ENCODE measurements around the gene IL3.

DNA sequence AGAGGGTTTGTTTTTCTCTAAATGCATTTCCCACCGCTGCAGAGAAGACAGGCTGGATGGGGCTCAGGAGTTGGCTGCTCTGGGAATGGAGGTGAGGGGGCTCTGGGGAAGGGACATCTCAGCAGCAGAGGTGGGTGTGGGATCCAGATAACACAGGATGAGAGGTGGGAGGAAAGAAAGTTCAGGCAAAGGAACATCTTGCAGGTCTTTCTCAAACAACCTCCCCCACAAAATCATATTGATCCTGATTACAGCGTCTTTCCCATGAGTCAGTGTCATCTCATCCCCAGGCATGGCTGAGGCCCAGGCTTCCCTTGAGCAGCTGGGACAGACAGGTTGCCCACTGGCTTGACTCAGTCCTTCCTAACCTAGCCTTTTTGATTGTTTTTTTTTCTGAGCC lies 37.7 kb upstream of the IL3 start:
- TF ChIP-seq, protein P1, sequence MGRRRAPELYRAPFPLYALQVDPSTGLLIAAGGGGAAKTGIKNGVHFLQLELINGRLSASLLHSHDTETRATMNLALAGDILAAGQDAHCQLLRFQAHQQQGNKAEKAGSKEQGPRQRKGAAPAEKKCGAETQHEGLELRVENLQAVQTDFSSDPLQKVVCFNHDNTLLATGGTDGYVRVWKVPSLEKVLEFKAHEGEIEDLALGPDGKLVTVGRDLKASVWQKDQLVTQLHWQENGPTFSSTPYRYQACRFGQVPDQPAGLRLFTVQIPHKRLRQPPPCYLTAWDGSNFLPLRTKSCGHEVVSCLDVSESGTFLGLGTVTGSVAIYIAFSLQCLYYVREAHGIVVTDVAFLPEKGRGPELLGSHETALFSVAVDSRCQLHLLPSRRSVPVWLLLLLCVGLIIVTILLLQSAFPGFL (CRISPR knock-in tag; IDR thresholded peaks at IDR 0.05; ENCODE audit: borderline replicate concordance) = no peak
- TF ChIP-seq, protein P2, sequence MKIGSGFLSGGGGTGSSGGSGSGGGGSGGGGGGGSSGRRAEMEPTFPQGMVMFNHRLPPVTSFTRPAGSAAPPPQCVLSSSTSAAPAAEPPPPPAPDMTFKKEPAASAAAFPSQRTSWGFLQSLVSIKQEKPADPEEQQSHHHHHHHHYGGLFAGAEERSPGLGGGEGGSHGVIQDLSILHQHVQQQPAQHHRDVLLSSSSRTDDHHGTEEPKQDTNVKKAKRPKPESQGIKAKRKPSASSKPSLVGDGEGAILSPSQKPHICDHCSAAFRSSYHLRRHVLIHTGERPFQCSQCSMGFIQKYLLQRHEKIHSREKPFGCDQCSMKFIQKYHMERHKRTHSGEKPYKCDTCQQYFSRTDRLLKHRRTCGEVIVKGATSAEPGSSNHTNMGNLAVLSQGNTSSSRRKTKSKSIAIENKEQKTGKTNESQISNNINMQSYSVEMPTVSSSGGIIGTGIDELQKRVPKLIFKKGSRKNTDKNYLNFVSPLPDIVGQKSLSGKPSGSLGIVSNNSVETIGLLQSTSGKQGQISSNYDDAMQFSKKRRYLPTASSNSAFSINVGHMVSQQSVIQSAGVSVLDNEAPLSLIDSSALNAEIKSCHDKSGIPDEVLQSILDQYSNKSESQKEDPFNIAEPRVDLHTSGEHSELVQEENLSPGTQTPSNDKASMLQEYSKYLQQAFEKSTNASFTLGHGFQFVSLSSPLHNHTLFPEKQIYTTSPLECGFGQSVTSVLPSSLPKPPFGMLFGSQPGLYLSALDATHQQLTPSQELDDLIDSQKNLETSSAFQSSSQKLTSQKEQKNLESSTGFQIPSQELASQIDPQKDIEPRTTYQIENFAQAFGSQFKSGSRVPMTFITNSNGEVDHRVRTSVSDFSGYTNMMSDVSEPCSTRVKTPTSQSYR (CRISPR knock-in tag; IDR thresholded peaks at IDR 0.05) = no peak
- TF ChIP-seq, protein P3, sequence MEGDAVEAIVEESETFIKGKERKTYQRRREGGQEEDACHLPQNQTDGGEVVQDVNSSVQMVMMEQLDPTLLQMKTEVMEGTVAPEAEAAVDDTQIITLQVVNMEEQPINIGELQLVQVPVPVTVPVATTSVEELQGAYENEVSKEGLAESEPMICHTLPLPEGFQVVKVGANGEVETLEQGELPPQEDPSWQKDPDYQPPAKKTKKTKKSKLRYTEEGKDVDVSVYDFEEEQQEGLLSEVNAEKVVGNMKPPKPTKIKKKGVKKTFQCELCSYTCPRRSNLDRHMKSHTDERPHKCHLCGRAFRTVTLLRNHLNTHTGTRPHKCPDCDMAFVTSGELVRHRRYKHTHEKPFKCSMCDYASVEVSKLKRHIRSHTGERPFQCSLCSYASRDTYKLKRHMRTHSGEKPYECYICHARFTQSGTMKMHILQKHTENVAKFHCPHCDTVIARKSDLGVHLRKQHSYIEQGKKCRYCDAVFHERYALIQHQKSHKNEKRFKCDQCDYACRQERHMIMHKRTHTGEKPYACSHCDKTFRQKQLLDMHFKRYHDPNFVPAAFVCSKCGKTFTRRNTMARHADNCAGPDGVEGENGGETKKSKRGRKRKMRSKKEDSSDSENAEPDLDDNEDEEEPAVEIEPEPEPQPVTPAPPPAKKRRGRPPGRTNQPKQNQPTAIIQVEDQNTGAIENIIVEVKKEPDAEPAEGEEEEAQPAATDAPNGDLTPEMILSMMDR (IDR thresholded peaks at IDR 0.05) = no peak
- TF ChIP-seq, protein P4, sequence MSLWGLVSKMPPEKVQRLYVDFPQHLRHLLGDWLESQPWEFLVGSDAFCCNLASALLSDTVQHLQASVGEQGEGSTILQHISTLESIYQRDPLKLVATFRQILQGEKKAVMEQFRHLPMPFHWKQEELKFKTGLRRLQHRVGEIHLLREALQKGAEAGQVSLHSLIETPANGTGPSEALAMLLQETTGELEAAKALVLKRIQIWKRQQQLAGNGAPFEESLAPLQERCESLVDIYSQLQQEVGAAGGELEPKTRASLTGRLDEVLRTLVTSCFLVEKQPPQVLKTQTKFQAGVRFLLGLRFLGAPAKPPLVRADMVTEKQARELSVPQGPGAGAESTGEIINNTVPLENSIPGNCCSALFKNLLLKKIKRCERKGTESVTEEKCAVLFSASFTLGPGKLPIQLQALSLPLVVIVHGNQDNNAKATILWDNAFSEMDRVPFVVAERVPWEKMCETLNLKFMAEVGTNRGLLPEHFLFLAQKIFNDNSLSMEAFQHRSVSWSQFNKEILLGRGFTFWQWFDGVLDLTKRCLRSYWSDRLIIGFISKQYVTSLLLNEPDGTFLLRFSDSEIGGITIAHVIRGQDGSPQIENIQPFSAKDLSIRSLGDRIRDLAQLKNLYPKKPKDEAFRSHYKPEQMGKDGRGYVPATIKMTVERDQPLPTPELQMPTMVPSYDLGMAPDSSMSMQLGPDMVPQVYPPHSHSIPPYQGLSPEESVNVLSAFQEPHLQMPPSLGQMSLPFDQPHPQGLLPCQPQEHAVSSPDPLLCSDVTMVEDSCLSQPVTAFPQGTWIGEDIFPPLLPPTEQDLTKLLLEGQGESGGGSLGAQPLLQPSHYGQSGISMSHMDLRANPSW (CRISPR knock-in tag; conservative IDR thresholded peaks at IDR 0.05; ENCODE audit: low read depth) = no peak

All from WTC11 (cell line).